Lower leg skin (tissue), 4 donors: ENCODE results near the gene PEX5L. TPM values are rescaled to one million over a fixed set of nuclear protein-coding genes. Genes with fewer than 3 reads are reported as not detected.

Experiments
- DNase-seq, 2 donors: peaks; one replicate each; pipeline ENCODE4 v3.0.0-alpha.2; 2019; ENCODE audit warnings: low spot score in 2 of 2
- H3K4me3 ChIP-seq: fragments of 200-600 bp; sonication (generic); 2 replicates; pipeline ENCODE4 v1.5.1; 2017; ENCODE audit warnings: mild to moderate bottlenecking, low read depth; ENCODE audit not compliant: poor library complexity, severe bottlenecking
- POLR2A ChIP-seq, 2 donors: fragments of 450-650 bp; IDR thresholded peaks; one replicate each; pipeline ENCODE4 v1.6.1; 2016 to 2017; ENCODE audit warnings: antibody characterized with exemption in 2 of 2, mild to moderate bottlenecking in 1 of 2, moderate library complexity in 1 of 2
- WGBS, 2 donors: methylation state at CpG; one replicate each; pipeline ENCODE4 v1.1.5; 2018; 5-methylcytosine and 5-hydroxymethylcytosine counted together
- intact Hi-C: fragments of 100-400 bp; cut with DNase I; formaldehyde crosslinking; loops from one replicate; pipeline ENCODE4 v1.15.0; 2023; ENCODE audit warnings: low total_unique reads
- total RNA-seq, 4 donors: library from RNA; depleted of rRNA; stranded (reverse); fragments of >200 nt; gene quantifications; one replicate each; pipeline ENCODE4 v1.1.0, GENCODE V29; 2016
- TF ChIP-seq, protein P1 (sequence below), 3 donors: fragments of 450-650 bp; IDR thresholded peaks; one replicate each; pipeline ENCODE4 v1.5.1; 2016; ENCODE audit warnings: antibody characterized with exemption in 3 of 3, mild to moderate bottlenecking in 3 of 3, moderate library complexity in 2 of 3

Gene PEX5L
- total RNA-seq, 4 donors from 2014 or later = not detected

DNA sequence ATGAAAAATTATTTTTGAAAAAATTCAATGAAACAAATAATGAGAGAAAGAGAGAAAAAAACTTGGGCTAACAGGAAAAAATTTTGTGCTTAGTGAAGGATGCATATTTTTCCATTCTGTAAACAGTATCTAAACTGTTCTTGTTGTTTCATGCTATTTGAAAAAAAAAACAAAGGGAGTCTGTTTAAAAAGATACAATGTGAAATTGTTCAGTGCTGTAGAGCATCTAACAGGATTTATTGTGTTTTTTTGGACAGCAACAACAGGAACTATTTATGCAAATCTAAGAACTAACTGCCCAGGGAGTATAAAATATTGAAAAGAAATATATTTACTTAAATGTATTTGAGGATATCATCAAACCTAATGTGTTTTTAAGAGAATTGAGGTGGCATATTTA is 55.1 kb downstream of the PEX5L start:
- DNase-seq = no peak
- no peak overlapping the region for H3K4me3 ChIP-seq
- intact Hi-C loops = loop anchor here (10.0 kb wide), 1 partner anchor 1877 kb away; no protein-coding TSS in a partner anchor
- TF ChIP-seq, protein P1, sequence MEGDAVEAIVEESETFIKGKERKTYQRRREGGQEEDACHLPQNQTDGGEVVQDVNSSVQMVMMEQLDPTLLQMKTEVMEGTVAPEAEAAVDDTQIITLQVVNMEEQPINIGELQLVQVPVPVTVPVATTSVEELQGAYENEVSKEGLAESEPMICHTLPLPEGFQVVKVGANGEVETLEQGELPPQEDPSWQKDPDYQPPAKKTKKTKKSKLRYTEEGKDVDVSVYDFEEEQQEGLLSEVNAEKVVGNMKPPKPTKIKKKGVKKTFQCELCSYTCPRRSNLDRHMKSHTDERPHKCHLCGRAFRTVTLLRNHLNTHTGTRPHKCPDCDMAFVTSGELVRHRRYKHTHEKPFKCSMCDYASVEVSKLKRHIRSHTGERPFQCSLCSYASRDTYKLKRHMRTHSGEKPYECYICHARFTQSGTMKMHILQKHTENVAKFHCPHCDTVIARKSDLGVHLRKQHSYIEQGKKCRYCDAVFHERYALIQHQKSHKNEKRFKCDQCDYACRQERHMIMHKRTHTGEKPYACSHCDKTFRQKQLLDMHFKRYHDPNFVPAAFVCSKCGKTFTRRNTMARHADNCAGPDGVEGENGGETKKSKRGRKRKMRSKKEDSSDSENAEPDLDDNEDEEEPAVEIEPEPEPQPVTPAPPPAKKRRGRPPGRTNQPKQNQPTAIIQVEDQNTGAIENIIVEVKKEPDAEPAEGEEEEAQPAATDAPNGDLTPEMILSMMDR (IDR thresholded peaks at IDR 0.05) = no peak
- TF ChIP-seq POLR2A (IDR thresholded peaks at IDR 0.05) = no peak

DNA sequence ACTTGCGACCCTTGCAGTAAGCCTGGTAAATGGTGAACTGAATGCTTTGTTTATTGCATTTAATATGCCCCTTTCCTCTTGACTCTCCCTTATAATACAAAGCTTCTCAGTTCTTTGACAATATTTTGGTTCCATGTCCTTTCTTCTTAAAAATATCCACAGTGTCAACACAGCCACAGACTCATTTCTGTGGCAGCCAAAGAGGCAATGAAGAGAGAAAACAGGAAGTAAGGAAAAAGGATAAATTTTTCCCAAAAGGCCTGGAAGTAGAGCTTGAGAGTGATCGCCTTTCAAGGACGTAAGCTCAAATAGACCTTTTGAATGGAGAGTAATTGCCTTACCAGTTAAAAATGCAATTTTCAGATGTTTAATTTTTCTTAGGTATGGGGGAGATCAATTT is 59.4 kb downstream of the PEX5L start:
- DNase-seq = no peak
- WGBS, 2 donors = 53 to 77% methylated on average over 3 of the region's 3 CpGs
- TF ChIP-seq, protein P1 (IDR thresholded peaks at IDR 0.05) = no peak
- intact Hi-C loops = no loop called here
- H3K4me3 ChIP-seq = no peak overlapping the region

DNA sequence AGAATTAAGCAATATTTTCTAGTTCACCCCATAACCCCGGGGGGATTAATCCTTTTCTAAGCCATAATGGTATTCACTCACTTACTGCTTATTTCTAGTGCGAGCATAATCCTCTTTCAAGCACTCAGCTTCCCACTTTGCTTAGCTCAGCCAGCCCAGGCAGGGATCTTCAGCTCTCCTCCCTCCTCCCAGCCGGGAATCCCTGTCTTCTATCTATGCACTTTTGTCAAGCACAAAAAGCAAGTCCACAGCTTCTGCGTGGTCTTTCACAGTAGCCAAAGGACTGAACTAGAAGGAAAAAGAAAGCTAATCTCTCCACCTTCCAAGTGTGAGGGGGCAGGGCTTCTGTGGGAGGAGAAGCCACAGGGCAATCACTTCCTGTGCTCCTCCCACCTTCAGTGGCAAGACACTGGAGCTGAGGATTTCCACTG is 62.8 kb downstream of the PEX5L start:
- WGBS, 2 donors = 54 to 55% methylated on average over 4 of the region's 4 CpGs
- TF ChIP-seq POLR2A (IDR thresholded peaks at IDR 0.05) = no peak
- no peak for DNase-seq
- H3K4me3 ChIP-seq = no peak overlapping the region
- intact Hi-C loops = no loop called here

DNA sequence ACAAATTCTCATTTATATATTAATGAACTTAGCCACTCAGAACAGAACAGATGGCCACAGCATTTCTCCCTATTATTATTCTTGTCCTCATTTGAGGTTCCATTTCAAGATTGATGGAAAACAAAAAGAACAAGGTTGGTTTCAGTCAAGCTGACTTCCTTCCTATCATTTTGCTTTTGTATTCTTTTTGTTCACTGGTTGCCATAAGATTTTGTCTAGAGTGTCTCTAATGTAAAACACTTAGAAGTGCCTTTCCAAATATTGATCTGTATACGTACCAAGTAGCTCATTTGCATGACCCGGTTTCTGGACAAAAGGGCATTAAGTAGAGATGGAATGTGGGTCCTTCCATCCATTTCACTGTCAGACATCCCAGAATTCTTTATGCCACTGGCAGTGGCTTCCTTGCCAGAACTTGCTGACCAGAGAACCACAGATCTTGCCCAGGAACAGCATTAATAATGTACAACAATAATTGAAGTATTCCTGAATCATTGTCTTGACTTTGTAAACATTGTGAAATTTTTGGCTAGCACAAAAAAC is 63.8 kb downstream of the PEX5L start:
- intact Hi-C loops = loop anchor here (1.0 kb wide), 1 partner anchor 11 kb away; no protein-coding TSS in a partner anchor
- TF ChIP-seq POLR2A (IDR thresholded peaks at IDR 0.05) = no peak
- TF ChIP-seq, protein P1 (IDR thresholded peaks at IDR 0.05) = no peak
- no peak overlapping the region for H3K4me3 ChIP-seq
- no peak for DNase-seq
- WGBS, 2 donors = 85 to 93% methylated on average over 2 of the region's 2 CpGs

DNA sequence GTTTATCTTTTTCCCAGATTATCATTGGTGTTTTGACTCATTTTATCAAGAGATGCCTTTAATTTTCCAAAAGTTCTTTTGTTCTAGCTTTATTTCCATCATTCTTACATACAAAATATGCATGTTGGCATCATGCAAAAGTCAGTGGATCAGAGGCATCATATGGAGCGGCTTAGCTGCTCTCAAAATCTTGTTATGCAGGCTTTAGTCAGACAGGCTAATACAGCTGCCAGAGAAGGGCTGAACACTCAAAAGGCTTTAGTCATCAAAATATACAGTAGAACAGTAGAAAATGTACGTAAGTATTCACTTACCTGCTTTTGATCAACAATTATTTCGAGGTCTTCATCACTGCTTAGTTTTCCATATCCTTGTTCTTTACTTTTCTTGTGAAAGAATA is 65.5 kb downstream of the PEX5L start:
- H3K4me3 ChIP-seq = no peak overlapping the region
- TF ChIP-seq, protein P1 (IDR thresholded peaks at IDR 0.05) = no peak
- TF ChIP-seq POLR2A (IDR thresholded peaks at IDR 0.05) = no peak
- WGBS, 2 donors = 59 to 63% methylated on average over 3 of the region's 3 CpGs
- DNase-seq = no peak
- intact Hi-C loops = no loop called here

DNA sequence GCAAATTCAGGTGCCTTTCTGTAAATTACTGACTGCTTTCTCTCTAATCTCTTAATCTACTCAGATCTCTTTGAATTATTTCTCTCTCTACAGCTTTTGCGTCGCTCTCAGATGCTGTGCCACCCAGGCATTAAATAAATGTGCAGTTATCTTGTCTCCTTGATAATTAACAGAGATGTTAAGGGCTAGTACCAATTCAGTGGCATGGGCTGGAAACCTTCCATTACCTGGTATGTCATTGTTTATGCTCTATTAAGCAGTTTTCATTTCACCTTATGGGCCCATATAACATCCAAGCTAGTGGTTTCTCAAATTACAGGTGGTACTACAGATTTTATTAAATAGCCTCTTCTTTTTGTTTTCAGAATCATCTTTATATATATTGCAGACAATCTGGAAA is 66.0 kb downstream of the PEX5L start:
- no peak for DNase-seq
- no peak for TF ChIP-seq POLR2A (IDR thresholded peaks at IDR 0.05)
- TF ChIP-seq, protein P1 (IDR thresholded peaks at IDR 0.05) = no peak
- H3K4me3 ChIP-seq = no peak overlapping the region
- intact Hi-C loops = no loop called here
- 85 to 87% methylated on average over 2 of the region's 2 CpGs for WGBS, 2 donors
